ENCODE data around the gene PFAS. TPM values are rescaled to one million over a fixed set of nuclear protein-coding genes. Genes with fewer than 3 reads are reported as not detected.

The PFAS gene
- total and polyA plus RNA-seq, 2 of the 8 experiments (the other 6 are each of a cell fraction or from before 2014, with no cell fraction given) = 88.4 to 248 TPM

DNA sequence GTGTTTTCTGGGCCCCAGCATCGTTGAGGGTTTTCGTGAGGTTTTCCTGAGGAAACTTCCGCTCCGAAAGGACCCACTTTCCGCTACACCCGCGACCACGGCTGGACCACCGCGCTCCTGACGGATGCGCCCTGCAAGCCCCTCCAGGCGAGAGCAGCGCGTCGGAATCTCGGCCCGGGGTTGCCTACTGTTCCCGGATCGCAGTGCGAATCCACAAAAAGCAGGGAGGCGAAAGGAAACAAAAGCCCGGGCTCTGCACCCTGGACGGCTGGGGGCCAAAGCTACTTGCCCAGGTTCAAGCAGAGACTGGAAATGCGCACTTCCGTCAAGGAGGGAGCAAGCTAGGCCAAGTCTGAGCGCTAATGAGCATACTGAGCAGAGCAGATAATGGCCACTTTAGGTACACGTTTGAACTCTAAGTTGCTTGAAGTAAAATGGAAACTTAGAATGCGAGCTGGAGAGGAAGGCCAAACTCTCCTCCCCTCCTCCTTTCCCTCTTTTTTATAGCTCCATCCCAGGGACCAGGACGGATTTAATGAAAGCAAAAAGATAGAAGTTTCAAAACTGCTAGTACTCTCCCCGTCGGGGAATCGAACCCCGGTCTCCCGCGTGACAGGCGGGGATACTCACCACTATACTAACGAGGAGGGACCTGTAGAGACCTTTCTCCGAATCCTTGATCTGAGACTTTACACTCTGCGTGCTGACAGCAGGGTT is 27.3 kb upstream of the PFAS start (continued):
- TF ChIP-seq RNF2 (IDR thresholded peaks at IDR 0.05; ENCODE audit: borderline replicate concordance, low read depth, low read length, missing control alignments, poor library complexity, severe bottlenecking) (no peak), NRF1 (IDR thresholded peaks at IDR 0.05; ENCODE audit: low read depth, low read length) (peak; percentile 23; the same call in 1 of the 2 replicates), CHD7 (IDR thresholded peaks at IDR 0.05; ENCODE audit: insufficient replicate concordance, low read length) (no peak)
